ENCODE results near the gene SUPT7L.
A peak's percentile ranks its signal among the peaks of the same experiment; 100 is the strongest.

Gene SUPT7L, protein sequence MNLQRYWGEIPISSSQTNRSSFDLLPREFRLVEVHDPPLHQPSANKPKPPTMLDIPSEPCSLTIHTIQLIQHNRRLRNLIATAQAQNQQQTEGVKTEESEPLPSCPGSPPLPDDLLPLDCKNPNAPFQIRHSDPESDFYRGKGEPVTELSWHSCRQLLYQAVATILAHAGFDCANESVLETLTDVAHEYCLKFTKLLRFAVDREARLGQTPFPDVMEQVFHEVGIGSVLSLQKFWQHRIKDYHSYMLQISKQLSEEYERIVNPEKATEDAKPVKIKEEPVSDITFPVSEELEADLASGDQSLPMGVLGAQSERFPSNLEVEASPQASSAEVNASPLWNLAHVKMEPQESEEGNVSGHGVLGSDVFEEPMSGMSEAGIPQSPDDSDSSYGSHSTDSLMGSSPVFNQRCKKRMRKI

DNA sequence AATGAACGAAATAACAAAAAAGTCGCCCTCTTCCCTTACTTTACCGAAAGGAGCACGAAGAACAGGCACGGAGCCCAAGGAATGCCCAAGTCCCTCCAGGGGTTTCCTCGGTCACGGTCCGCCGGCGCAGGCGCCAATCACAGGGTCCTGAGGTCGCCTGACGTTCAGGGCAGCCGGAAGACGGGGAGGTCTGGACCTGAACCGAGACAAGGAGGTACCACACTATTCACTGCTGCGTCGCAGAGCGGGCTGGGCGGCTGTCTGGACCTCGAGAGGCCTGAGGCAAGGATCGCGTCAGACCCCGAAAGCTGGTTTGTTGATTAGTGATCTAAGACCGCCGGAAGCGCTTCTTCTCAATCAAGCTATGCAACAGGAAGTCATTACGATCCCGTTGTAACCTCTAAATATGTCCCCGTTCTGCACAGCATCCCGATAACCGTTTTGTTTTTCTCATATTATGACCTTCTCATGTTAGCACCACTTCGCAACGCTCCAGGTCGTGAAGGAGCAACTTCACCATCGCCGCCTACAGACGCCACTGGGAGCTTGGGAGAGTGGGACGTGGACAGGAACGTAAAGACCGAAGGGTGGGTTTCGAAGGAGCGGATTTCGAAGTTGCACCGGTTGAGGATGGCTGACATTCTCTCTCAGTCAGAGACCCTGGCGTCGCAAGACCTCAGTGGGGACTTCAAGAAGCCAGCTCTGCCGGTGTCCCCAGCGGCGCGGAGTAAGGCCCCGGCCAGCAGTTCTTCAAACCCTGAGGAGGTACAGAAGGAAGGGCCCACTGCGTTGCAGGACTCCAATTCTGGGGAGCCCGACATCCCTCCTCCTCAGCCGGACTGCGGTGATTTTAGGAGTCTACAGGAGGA, at the start of gene SUPT7L, which contains the start of gene SLC4A1AP:
TSS of gene SUPT7L (minus strand) at position 330 of the 869 bp plus-strand sequence. CDS start 1,422 bp downstream, outside the sequence.
TSS of gene SLC4A1AP (plus strand) at position 605 of the 869 bp plus-strand sequence. CDS start at position 631, 26 bp downstream.
- DNase-seq (ENCODE audit: low spot score) = peak; percentile 72

DNA sequence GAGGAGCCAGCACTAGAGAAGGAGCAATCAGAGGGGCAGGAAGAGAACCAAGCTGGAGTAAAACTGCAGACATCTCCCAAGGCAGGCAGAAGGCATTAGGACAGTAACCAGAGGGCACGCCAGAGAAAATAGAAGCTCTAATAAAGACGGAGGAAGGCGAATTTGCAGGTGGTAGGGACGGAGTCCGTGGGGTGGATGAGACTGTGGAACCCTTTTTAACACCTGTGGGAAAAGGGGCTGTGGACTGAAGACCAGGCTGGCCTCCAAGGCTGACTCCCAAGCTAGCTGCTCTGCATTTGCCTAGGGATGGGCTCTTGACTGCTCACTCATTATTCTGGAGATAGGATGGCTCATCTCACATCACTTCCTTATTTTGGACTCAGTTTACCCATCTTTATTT, 49.8 kb upstream of the SUPT7L start:
- no peak for DNase-seq (ENCODE audit: low spot score)

- DNase-seq (ENCODE audit: low spot score) = no peak
Observed at GRCh38 chr2:27712522-27712921, 49.1 kb upstream of the SUPT7L start.

DNA sequence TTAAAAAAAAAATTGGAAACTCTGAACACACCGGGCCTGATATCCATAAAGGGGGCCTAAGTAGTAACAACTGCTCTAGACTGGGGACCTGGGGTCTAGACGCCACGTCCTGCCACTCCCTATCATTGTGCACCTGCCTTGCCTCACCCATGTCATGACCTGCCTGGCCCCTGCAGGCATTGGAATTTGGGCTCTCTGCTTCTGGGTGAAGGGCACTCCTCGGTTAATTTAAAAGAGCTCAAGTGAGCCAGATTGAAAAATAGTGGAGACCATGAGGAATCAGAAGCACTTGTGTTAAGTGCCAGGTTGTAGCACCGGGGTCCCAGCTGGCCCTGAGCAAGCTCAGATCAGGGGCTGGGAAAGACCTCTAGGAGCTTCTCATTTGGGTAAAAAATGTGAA, 48.4 kb upstream of the SUPT7L start:
- DNase-seq (ENCODE audit: low spot score) = no peak

DNA sequence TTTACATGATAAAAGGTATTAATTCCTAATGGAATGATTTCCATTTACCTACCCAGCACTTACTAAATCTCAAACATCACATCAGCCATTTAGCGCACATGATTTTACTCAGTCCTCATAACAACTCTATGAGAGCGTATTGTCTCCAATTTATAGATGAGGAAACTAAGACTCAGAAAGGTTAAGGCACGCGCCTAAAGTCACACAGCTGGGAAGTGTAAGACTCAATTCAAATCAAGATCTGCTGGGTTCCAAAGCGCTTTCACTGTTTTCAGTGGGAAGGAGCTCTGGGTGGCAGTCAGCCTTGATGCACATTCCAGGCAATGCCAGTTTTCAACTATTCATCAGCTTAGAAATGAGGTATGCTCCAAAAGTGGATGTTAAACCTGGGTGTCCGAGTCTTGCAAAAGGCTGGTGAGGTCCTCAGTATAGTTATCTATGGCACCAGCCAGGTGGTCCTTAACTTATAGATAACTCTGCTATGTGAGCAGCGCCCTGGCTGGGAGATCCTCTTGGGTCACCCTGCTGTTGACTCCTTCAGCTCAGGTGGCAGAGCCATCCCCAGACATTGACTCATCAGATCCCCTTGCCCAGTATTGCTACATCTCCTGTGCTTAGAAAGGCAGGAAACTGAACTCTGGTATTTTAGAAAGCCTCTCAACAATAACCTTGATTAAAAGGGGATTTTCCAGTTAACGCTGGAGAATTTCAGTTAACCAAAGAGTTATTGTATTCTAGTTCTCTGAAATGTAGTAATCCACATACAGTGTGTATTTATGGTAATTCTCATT, 47.4 kb upstream of the SUPT7L start:
- no peak for DNase-seq (ENCODE audit: low spot score)

DNA sequence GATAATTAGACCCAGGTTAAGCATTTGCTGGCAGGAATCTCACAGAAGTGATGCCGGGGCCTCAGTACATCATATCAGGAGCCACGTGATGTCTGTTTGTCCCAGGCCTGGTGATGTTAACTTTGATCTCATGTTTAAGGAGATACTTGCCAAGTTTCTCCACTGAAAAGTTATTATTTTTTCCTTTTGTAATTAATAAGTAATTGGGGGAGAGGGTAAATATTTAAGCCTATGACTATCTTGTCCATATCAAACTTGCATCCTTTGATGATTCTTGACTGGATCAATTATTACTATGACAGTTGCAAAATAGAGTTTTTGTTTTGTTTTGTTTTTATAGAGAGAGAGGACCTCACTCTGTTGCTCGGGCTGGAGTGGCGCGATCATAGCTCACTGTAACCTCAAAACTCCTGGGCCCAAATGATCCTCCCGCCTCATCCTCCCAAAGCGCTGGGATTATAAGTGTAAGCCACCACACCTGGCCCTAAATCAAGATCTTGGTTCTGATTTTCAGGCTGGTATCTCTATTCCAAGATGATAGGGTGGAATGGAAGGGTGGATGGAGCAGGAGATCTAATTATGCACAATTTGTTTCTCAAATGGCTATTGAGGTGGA, 46.7 kb upstream of the SUPT7L start:
- DNase-seq (ENCODE audit: low spot score) = no peak

GRCh38 chr2:27709326-27709725, 45.9 kb upstream of the SUPT7L start:
- DNase-seq (ENCODE audit: low spot score) = no peak

GRCh38 chr2:27708666-27709065, 45.3 kb upstream of the SUPT7L start:
- DNase-seq (ENCODE audit: low spot score) = no peak

DNA sequence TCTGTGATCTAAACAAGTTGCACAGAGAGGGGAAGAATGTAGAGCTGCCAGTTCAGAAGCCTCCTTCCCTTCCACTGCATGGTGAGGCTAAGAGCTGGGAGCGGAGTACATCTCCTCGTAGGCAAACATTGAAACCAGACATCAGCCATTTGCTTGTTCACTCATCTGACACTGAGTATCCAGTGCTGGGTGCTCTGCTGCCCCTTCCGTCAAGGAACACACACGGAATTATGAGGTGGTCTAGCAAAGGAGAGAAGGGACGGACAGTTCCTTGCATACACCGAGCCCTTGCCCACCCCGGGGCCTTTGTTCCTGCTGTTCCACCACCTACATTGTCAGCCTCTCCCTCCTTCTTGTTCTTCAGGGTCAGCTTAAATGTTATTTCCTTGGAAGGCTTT, 44.8 kb upstream of the SUPT7L start:
- no peak for DNase-seq (ENCODE audit: low spot score)

DNA sequence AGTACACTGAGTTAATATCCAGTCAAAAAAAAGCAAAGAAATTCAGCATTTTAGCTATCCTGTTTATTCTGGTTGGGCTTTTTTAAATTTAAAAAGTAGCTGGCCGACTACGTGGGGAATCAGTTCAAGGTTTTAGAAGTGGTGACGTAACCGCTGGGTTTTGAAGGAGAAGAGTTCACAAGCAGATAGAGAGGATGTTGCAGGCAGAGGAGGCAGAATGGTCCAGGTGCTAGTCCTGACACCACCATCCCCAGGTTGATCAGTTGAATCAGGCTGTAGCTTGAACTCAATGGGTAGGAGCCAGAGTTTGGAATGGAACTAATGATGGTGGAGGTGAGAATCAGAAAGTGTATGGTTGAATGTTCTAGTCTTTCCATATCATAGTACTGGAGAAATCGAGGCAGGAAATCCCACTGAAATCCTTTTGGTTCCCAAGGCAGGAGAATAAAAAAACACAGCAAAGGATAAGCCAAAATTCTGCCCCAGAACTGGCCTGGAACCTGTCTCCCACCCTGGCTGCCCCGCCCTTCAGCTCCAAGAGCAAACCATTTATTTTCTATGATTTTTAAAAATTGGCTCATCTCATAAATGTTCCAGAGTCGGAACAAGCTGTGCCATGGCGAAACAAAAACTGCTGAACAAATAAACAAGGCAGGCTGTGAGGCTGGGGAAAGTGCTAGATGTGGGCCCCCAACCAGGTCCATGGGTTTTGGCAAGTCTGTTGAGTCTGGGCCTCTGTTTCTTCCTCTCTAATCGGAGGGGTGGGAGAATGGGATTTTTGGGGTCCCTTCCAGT, 44.2 kb upstream of the SUPT7L start:
- no peak for DNase-seq (ENCODE audit: low spot score)

DNA sequence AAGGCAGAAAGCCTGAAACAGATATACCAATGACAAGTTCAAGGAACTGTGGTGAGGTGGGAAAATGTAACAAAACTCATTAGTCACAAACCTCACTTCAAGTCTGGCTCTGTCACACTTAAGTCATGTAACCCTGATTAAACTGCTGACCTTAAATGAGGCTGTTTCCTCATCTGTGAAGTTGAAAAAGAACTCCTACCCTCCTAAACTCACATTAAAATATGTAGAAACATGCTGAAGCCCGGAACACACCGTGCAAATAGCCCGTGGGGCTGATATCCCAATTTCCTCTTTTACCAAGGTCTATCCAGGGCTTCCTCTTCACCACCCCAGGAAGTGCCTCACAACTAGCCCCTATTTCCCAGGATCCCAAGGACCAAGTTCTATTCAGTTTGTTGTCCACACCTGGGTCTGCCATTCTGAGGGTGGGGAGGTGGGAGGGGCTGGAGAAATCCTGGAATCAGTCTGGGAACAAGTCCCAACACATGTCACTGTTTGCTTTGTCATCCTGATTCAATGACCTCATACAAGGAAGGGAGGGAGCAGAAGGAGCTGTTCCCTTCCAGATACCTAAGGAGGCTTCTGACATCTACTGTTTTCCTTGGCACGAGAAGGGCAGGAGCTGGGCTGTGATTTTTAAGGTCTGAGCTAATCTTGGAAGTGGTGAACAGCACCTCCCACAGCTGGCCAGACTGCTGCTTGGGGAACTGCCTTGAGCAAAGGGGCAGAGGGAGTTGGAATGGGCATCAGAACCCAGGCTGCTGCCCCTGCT, 42.6 kb upstream of the SUPT7L start:
- peak; percentile 81 for DNase-seq (ENCODE audit: low spot score)

DNA sequence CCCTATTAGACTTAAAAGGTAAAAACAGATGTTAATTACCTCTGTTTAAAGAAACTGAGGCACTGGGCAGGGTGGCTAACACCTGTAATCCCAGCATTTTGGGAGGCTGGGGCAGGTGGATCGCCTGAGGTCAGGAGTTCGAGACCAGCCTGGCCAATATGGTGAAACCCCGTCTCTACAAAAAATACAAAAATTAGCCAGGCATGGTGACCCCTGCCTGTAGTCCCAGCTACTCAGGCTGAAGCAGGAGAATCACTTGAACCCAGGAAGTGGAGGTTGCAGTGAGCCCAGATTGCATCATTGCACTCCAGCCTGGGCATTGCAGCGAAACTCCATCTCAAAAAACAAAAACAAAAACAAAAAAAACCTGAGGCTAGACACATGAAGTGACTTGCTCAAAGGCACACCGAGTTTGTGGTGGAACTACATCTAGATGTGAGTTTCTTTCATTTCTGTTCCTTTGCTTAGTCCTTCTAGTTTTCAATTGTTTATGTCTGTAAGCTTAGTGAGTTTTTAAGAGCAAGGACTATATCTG, 41.0 kb upstream of the SUPT7L start:
- DNase-seq (ENCODE audit: low spot score) = no peak

GRCh38 chr2:27703638-27704341, 40.4 kb upstream of the SUPT7L start:
- peak; percentile 80 for DNase-seq (ENCODE audit: low spot score)

GRCh38 chr2:27702302-27702701, 38.9 kb upstream of the SUPT7L start:
- DNase-seq (ENCODE audit: low spot score) = no peak

- no peak for DNase-seq (ENCODE audit: low spot score)
Observed at GRCh38 chr2:27701676-27702075, 38.3 kb upstream of the SUPT7L start.

DNA sequence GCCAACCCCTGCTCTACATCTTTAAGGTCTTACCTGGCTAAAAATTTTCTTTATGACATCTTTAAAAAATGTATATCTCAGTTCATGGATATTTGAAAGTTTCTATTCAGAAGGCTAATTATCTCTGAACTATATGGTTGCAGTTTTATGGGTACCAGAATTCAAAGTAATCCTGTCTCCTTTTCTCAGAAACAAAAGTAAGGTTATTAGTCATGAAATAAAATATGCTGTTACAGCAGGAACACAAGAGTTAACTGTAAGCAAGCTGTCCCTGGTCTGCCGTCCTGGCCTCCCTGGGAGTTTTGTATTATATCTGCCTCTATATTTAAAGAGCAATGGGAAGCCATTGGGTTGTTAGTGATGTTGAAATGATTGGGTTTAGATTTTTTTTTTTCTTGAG, 34.2 kb upstream of the SUPT7L start:
- no peak for DNase-seq (ENCODE audit: low spot score)

- no peak for DNase-seq (ENCODE audit: low spot score)
Observed at GRCh38 chr2:27690052-27690451, 26.6 kb upstream of the SUPT7L start.

GRCh38 chr2:27689424-27689823, 26.0 kb upstream of the SUPT7L start:
- DNase-seq (ENCODE audit: low spot score) = no peak

DNA sequence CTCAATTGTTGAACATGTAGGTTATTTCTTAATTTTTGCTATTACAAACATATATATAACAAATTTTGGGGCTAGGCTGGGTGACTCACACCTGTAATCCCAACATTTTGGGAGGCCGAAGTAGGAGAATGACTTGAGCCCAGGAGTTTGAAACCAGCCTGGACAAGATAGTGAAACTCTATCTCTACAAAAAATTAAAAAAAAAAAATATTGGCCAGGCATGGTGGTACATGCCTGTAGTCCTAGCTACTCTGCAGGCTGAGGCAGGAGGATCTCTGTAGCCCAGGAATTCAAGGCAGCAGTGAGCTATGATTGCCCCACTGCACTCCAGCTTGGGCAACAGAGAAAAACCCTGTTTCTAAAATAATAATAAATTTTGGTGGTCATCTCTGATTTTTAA, 23.8 kb upstream of the SUPT7L start:
- no peak for DNase-seq (ENCODE audit: low spot score)

All from hepatic stellate cell (primary cell).